Stimulated activated CD8-positive, alpha-beta memory T cell treated with anti-CD3 and anti-CD28 coated beads, Interleukin-12 subunit alpha, Interleukin-12 subunit beta, amount 100 ng/mL, for 4 hours (primary cell): Measurements from ENCODE around the gene PARD3B.
"Not testable (repeated sequence)": the region's sequence is repeated elsewhere in the genome, so short reads cannot be mapped to it uniquely, and the experiment has no call there.

ENCODE experiments used
- DNase-seq: peaks from one replicate; pipeline ENCODE4 v3.0.0-alpha.2; 2020; ENCODE audit warnings: low read depth

The PARD3B gene

GRCh38 chr2:204539019-204539385 is 6.3 kb upstream of the PARD3B start:
- DNase-seq = no peak

- DNase-seq = no peak
These were observed 3.6 kb upstream of the PARD3B start for GRCh38 chr2:204541637-204542036.

GRCh38 chr2:204542982-204543608 is 2.2 kb upstream of the PARD3B start:
- no peak for DNase-seq

- peak; percentile 0 for DNase-seq
These were observed 823 bp downstream of the PARD3B start for GRCh38 chr2:204545861-204546735.

GRCh38 chr2:204550751-204551511 is 5.7 kb downstream of the PARD3B start:
- no peak for DNase-seq

- no peak for DNase-seq
These were observed 6.2 kb downstream of the PARD3B start for GRCh38 chr2:204551512-204551863.

- DNase-seq = no peak
These were observed 12.3 kb downstream of the PARD3B start for GRCh38 chr2:204557604-204558003.

- DNase-seq = not testable (repeated sequence)
These were observed 14.1 kb downstream of the PARD3B start for GRCh38 chr2:204559358-204559757.

- no peak for DNase-seq
These were observed 15.6 kb downstream of the PARD3B start for GRCh38 chr2:204560902-204561301.

- DNase-seq = no peak
These were observed 16.5 kb downstream of the PARD3B start for GRCh38 chr2:204561771-204562170.

GRCh38 chr2:204566439-204566838 is 21.2 kb downstream of the PARD3B start:
- DNase-seq = no peak

GRCh38 chr2:204570421-204570820 is 25.1 kb downstream of the PARD3B start:
- DNase-seq = no peak

GRCh38 chr2:204571041-204571440 is 25.8 kb downstream of the PARD3B start:
- DNase-seq = no peak

- no peak for DNase-seq
These were observed 26.6 kb downstream of the PARD3B start for GRCh38 chr2:204571911-204572310.

GRCh38 chr2:204573221-204573620 is 27.9 kb downstream of the PARD3B start:
- no peak for DNase-seq

- no peak for DNase-seq
These were observed 29.2 kb downstream of the PARD3B start for GRCh38 chr2:204574486-204574885.

GRCh38 chr2:204575463-204575862 is 30.2 kb downstream of the PARD3B start:
- no peak for DNase-seq

- DNase-seq = no peak
These were observed 31.2 kb downstream of the PARD3B start for GRCh38 chr2:204576362-204576979.

- no peak for DNase-seq
These were observed 33.8 kb downstream of the PARD3B start for GRCh38 chr2:204578928-204579598.

GRCh38 chr2:204581946-204582345 is 36.7 kb downstream of the PARD3B start:
- no peak for DNase-seq

GRCh38 chr2:204583773-204584172 is 38.5 kb downstream of the PARD3B start:
- no peak for DNase-seq

- DNase-seq = no peak
These were observed 40.7 kb downstream of the PARD3B start for GRCh38 chr2:204585930-204586329.
